H9 (cell line): ENCODE data around the gene LUZP2. TPM values are rescaled to one million over a fixed set of nuclear protein-coding genes. Genes with fewer than 3 reads are reported as not detected.

Experiments used
- DNase-seq: peaks from one replicate; pipeline ENCODE4 v3.0.0-alpha.2; 2017
- H2AFZ ChIP-seq: one replicate; pipeline ENCODE4 v1.6.1; 2013; ENCODE audit warnings: mild to moderate bottlenecking, low read length, control low read depth, moderate library complexity
- H2AK5ac ChIP-seq: 2 replicates; pipeline ENCODE4 v1.6.1; 2013; ENCODE audit warnings: low read length, control low read depth, mixed read lengths; ENCODE audit not compliant: insufficient read length
- H2BK120ac ChIP-seq: one replicate; pipeline ENCODE4 v1.6.1; 2013; ENCODE audit warnings: low read depth, mild to moderate bottlenecking, low read length, control low read depth, inconsistent platforms; ENCODE audit not compliant: poor library complexity, severe bottlenecking
- H2BK12ac ChIP-seq: 2 replicates; pipeline ENCODE4 v1.6.1; 2013; ENCODE audit warnings: low read length, control low read depth, mixed read lengths, low read depth; ENCODE audit not compliant: insufficient read length
- H2BK15ac ChIP-seq: 2 replicates; pipeline ENCODE4 v1.6.1; 2013; ENCODE audit warnings: low read depth, low read length, control low read depth
- H2BK20ac ChIP-seq: one replicate; pipeline ENCODE4 v1.6.1; 2013; ENCODE audit warnings: low read depth, mild to moderate bottlenecking, low read length, control low read depth, inconsistent platforms; ENCODE audit not compliant: poor library complexity, severe bottlenecking
- H2BK5ac ChIP-seq: 2 replicates; pipeline ENCODE4 v1.6.1; 2013; ENCODE audit warnings: low read length, control low read depth, mixed read lengths; ENCODE audit not compliant: insufficient read length
- H3K14ac ChIP-seq: 2 replicates; pipeline ENCODE4 v1.6.1; 2013; ENCODE audit warnings: low read length, control low read depth; ENCODE audit not compliant: insufficient read depth
- H3K18ac ChIP-seq: 2 replicates; pipeline ENCODE4 v1.6.1; 2013; ENCODE audit warnings: low read depth, mild to moderate bottlenecking, mixed read lengths, low read length, control low read depth; ENCODE audit not compliant: insufficient read length
- H3K23ac ChIP-seq: 2 replicates; pipeline ENCODE4 v1.6.1; 2013; ENCODE audit warnings: low read length, control low read depth, mixed read lengths, low read depth; ENCODE audit not compliant: insufficient read length
- H3K23me2 ChIP-seq: 2 replicates; pipeline ENCODE4 v1.6.1; 2013; ENCODE audit warnings: low read depth, mild to moderate bottlenecking, mixed read lengths, low read length, control low read depth; ENCODE audit not compliant: insufficient read length, poor library complexity, severe bottlenecking
- H3K27ac ChIP-seq: 2 replicates; pipeline ENCODE4 v1.5.1; 2013; ENCODE audit warnings: low read length, control low read depth, mixed read lengths, low read depth; ENCODE audit not compliant: insufficient read length
- H3K27me3 ChIP-seq: 2 replicates; pipeline ENCODE4 v1.6.1; 2013; ENCODE audit warnings: low read length, control low read depth, inconsistent platforms; ENCODE audit not compliant: insufficient read depth
- H3K4ac ChIP-seq: 2 replicates; pipeline ENCODE4 v1.6.1; 2013; ENCODE audit warnings: low read depth, mild to moderate bottlenecking, control low read depth, inconsistent platforms, low read length, moderate library complexity
- H3K4me1 ChIP-seq: 2 replicates; pipeline ENCODE4 v1.6.1; 2013; ENCODE audit warnings: low read length, control low read depth, inconsistent platforms; ENCODE audit not compliant: insufficient read depth
- H3K4me2 ChIP-seq: 2 replicates; pipeline ENCODE4 v1.6.1; 2013; ENCODE audit warnings: low read length, control low read depth, mixed read lengths; ENCODE audit not compliant: insufficient read length, insufficient read depth
- H3K56ac ChIP-seq: 2 replicates; pipeline ENCODE4 v1.6.1; 2013; ENCODE audit warnings: low read depth, mild to moderate bottlenecking, mixed read lengths, low read length, control low read depth; ENCODE audit not compliant: insufficient read length
- H3K79me1 ChIP-seq: 2 replicates; pipeline ENCODE4 v1.6.1; 2013; ENCODE audit warnings: low read depth, mild to moderate bottlenecking, moderate library complexity, low read length, control low read depth, inconsistent platforms; ENCODE audit not compliant: insufficient read depth, poor library complexity, severe bottlenecking
- H3K79me2 ChIP-seq: 2 replicates; pipeline ENCODE4 v1.6.1; 2013; ENCODE audit warnings: low read length, control low read depth, inconsistent platforms; ENCODE audit not compliant: insufficient read depth
- H3K9ac ChIP-seq: 2 replicates; pipeline ENCODE4 v1.6.1; 2013; ENCODE audit warnings: low read length, control low read depth, mixed read lengths; ENCODE audit not compliant: insufficient read length; ENCODE audit errors: extremely low read depth
- H3K9me3 ChIP-seq: one replicate; pipeline ENCODE4 v1.6.1; 2013; ENCODE audit warnings: low read depth, low read length, inconsistent platforms; ENCODE audit not compliant: control insufficient read depth
- H3T11ph ChIP-seq: one replicate; pipeline ENCODE4 v1.6.1; 2013; ENCODE audit warnings: mild to moderate bottlenecking, low read length, control low read depth, inconsistent platforms
- H4K20me1 ChIP-seq: one replicate; pipeline ENCODE4 v1.6.1; 2013; ENCODE audit not compliant: control insufficient read depth, insufficient read length, insufficient read depth
- H4K5ac ChIP-seq: 2 replicates; pipeline ENCODE4 v1.6.1; 2013; ENCODE audit warnings: low read depth, mild to moderate bottlenecking, mixed read lengths, low read length, control low read depth; ENCODE audit not compliant: insufficient read length
- H4K8ac ChIP-seq: replicated peaks from 2 replicates; pipeline ENCODE4 v1.6.1; 2013; ENCODE audit warnings: low read length, control low read depth, mixed read lengths, low read depth; ENCODE audit not compliant: insufficient read length
- H4K91ac ChIP-seq: 2 replicates; pipeline ENCODE4 v1.6.1; 2013; ENCODE audit warnings: low read depth, mild to moderate bottlenecking, moderate library complexity, mixed read lengths, low read length, control low read depth; ENCODE audit not compliant: insufficient read length
- H3K27ac Mint-ChIP-seq, 3 experiments: 2 replicates in 2 of 3; 3 replicates in 1 of 3; pipeline ENCODE4 v1.8.0; 2020 to 2021; ENCODE audit warnings: mixed read lengths in 3 of 3, mild to moderate bottlenecking in 1 of 3, moderate library complexity in 1 of 3
- H3K27me3 Mint-ChIP-seq: 2 replicates; pipeline ENCODE4 v1.8.0; 2021; ENCODE audit warnings: low read depth, mild to moderate bottlenecking, moderate library complexity, mixed read lengths
- H3K36me3 Mint-ChIP-seq, 3 experiments: 2 replicates in 2 of 3; 3 replicates in 1 of 3; pipeline ENCODE4 v1.8.0; 2020 to 2021; ENCODE audit warnings: low read depth in 3 of 3, mixed read lengths in 3 of 3; ENCODE audit not compliant: insufficient read depth in 1 of 3
- H3K4me1 Mint-ChIP-seq, 2 experiments: 2 replicates each; pipeline ENCODE4 v1.8.0; 2020; ENCODE audit warnings: mixed read lengths in 2 of 2
- H3K4me3 Mint-ChIP-seq, 2 experiments: 2 replicates in 1 of 2; 3 replicates in 1 of 2; pipeline ENCODE4 v1.8.0; 2020 to 2021; ENCODE audit warnings: mild to moderate bottlenecking in 2 of 2, mixed read lengths in 2 of 2, moderate library complexity in 1 of 2
- H3K9me3 Mint-ChIP-seq, 2 experiments: 2 replicates in 1 of 2; 3 replicates in 1 of 2; pipeline ENCODE4 v1.8.0; 2020; ENCODE audit warnings: mild to moderate bottlenecking in 2 of 2, mixed read lengths in 2 of 2, moderate library complexity in 1 of 2
- WGBS: extraction: QIAGEN DNeasy Blood & Tissue Kit; methylation state at CpG from one replicate; pipeline ENCODE4 v1.1.7; 2013; ENCODE audit warnings: missing lambda C conversion rate, low lambda C conversion rate, mixed read lengths; ENCODE audit not compliant: insufficient read length; ENCODE audit errors: extremely low coverage; 5-methylcytosine and 5-hydroxymethylcytosine counted together
- total RNA-seq: library from RNA; stranded (reverse); gene quantifications from 2 replicates; pipeline ENCODE4 v1.2.1, GENCODE V29; 2021
- TF ChIP-seq, protein P1 (sequence below): fragments of 200-600 bp; sonication (generic); conservative IDR thresholded peaks from 3 replicates; pipeline ENCODE4 v1.8.0; 2021; ENCODE audit warnings: antibody characterized with exemption, mild to moderate bottlenecking

LUZP2 gene
- total RNA-seq, 1 experiment from 2014 or later, result 25.4 TPM

DNA sequence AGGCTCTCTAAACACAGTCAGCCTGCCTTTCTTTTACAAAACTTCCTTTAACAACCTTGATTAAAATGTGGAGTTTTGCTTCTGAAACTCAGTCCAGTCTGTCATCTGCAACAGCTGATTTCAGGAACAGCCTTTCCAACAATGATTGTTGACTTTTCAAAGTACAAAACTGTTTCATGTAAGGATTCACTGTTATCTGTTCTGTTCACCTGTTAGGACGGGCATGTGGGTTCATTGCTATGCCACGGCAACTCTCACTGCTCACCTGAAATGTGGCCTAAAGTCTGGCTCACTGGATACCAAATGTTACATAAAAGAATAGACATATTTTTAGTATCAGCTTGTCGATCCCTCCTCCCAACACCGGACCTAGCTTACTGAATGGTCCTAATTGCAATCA is 242.8 kb downstream of the LUZP2 start:
- Histone ChIP-seq H2AK5ac (no peak overlapping the region), H4K8ac (no peak overlapping the region), H3K4me2 (no peak overlapping the region), H2BK20ac (no peak overlapping the region), H3K4me1 (no peaks in the 10 kb centered on the region; the same call in 1 of the 2 replicates), H2BK5ac (no peak overlapping the region), H4K91ac (no peak overlapping the region), H3K4ac (no peak overlapping the region), H3K9me3 (no peaks in the 10 kb centered on the region), H3K27ac (no peak overlapping the region), H2BK120ac (no peak overlapping the region), H2BK12ac (no peak overlapping the region), H3K27me3 (no peaks in the 10 kb centered on the region), H3K14ac (no peak overlapping the region), H4K5ac (no peak overlapping the region), H2AFZ (no peak overlapping the region), H3K23ac (no peak overlapping the region), H2BK15ac (no peak overlapping the region), H3K23me2 (no peaks in the 10 kb centered on the region), H3K9ac (no peak overlapping the region), H3K79me1 (no peaks in the 10 kb centered on the region), H4K20me1 (no peaks in the 10 kb centered on the region), H3K56ac (no peak overlapping the region), H3T11ph (no peak overlapping the region), H3K79me2 (no peaks in the 10 kb centered on the region), H3K18ac (no peak overlapping the region)
- no CpG with 5 or more reads among the region's 4 CpGs for WGBS
- Mint-ChIP-seq H3K9me3 (no peaks in the 10 kb centered on the region), H3K4me3 (no peak overlapping the region), H3K27ac (no peak overlapping the region), H3K36me3 (peaks cover 0 to 11% (median 0%) of the 10 kb centered on the region in 3 experiments; a peak in 1 of 7 replicates), H3K27me3 (no peaks in the 10 kb centered on the region), H3K4me1 (peaks cover 15 to 16% of the 10 kb centered on the region in 2 experiments)
- TF ChIP-seq, protein P1, sequence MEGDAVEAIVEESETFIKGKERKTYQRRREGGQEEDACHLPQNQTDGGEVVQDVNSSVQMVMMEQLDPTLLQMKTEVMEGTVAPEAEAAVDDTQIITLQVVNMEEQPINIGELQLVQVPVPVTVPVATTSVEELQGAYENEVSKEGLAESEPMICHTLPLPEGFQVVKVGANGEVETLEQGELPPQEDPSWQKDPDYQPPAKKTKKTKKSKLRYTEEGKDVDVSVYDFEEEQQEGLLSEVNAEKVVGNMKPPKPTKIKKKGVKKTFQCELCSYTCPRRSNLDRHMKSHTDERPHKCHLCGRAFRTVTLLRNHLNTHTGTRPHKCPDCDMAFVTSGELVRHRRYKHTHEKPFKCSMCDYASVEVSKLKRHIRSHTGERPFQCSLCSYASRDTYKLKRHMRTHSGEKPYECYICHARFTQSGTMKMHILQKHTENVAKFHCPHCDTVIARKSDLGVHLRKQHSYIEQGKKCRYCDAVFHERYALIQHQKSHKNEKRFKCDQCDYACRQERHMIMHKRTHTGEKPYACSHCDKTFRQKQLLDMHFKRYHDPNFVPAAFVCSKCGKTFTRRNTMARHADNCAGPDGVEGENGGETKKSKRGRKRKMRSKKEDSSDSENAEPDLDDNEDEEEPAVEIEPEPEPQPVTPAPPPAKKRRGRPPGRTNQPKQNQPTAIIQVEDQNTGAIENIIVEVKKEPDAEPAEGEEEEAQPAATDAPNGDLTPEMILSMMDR, result no peak
- no peak for DNase-seq
